Ishikawa (cell line): ENCODE results near the gene USP32.

ENCODE experiments used
- CEBPB ChIP-seq: IDR thresholded peaks from 2 replicates; pipeline ENCODE4 v1.6.1; 2012
- CREB1 ChIP-seq: IDR thresholded peaks from 2 replicates; pipeline ENCODE4 v1.6.1; 2012; ENCODE audit warnings: low read depth
- EGR1 ChIP-seq: IDR thresholded peaks from 2 replicates; pipeline ENCODE4 v1.6.1; 2012
- EP300 ChIP-seq: IDR thresholded peaks from 2 replicates; pipeline ENCODE4 v1.6.1; 2012; ENCODE audit warnings: borderline replicate concordance
- FOXM1 ChIP-seq: IDR thresholded peaks from 2 replicates; pipeline ENCODE4 v1.6.1; 2012; ENCODE audit warnings: low read depth, borderline replicate concordance
- MAX ChIP-seq: IDR thresholded peaks from 2 replicates; pipeline ENCODE4 v1.6.1; 2012
- NFIC ChIP-seq: IDR thresholded peaks from 2 replicates; pipeline ENCODE4 v1.6.1; 2012
- RAD21 ChIP-seq: IDR thresholded peaks from 2 replicates; pipeline ENCODE4 v1.6.1; 2012; ENCODE audit warnings: low read depth
- REST ChIP-seq: IDR thresholded peaks from 2 replicates; pipeline ENCODE4 v1.6.1; 2012; ENCODE audit warnings: low read depth, mild to moderate bottlenecking
- TAF1 ChIP-seq: IDR thresholded peaks from 2 replicates; pipeline ENCODE4 v1.6.1; 2012; ENCODE audit warnings: low read depth, mild to moderate bottlenecking
- TCF12 ChIP-seq: IDR thresholded peaks from 2 replicates; pipeline ENCODE4 v1.6.1; 2012; ENCODE audit warnings: low read depth
- TEAD4 ChIP-seq: IDR thresholded peaks from 2 replicates; pipeline ENCODE4 v1.6.1; 2012
- USF1 ChIP-seq: IDR thresholded peaks from 2 replicates; pipeline ENCODE4 v1.6.1; 2012
- YY1 ChIP-seq: IDR thresholded peaks from 2 replicates; pipeline ENCODE4 v1.6.1; 2012; ENCODE audit warnings: low read depth
- ZBTB7A ChIP-seq: IDR thresholded peaks from 2 replicates; pipeline ENCODE4 v1.6.1; 2012; ENCODE audit warnings: low read depth

USP32 gene

GRCh38 chr17:60229188-60229802, 162.6 kb downstream of the USP32 start:
- TF ChIP-seq RAD21 (peak; percentile 27; the same call in 1 of the 2 replicates), EGR1 (no peak)

- TF ChIP-seq ZBTB7A (no peak), TAF1 (no peak)
These were observed 167.9 kb downstream of the USP32 start for GRCh38 chr17:60224064-60224463.

GRCh38 chr17:60223456-60223855, 168.5 kb downstream of the USP32 start:
- TF ChIP-seq EP300 (no peak), TEAD4 (no peak), YY1 (no peak), TCF12 (no peak), CEBPB (no peak), MAX (no peak), CREB1 (no peak), REST (no peak), ZBTB7A (no peak), EGR1 (no peak), TAF1 (no peak), FOXM1 (no peak), RAD21 (no peak), USF1 (no peak), NFIC (no peak)

GRCh38 chr17:60193482-60193881, 198.5 kb downstream of the USP32 start:
- TF ChIP-seq CREB1: no peak
- no peak for TF ChIP-seq MAX
- TF ChIP-seq TEAD4: no peak
- TF ChIP-seq USF1: no peak
- no peak for TF ChIP-seq FOXM1
- TF ChIP-seq RAD21: no peak
- TF ChIP-seq EP300: no peak

GRCh38 chr17:60188759-60189158, 203.2 kb downstream of the USP32 start:
- TF ChIP-seq TAF1 (no peak), EP300 (no peak), TEAD4 (no peak), REST (no peak), FOXM1 (no peak), CREB1 (no peak), EGR1 (no peak), NFIC (no peak), MAX (no peak), USF1 (no peak), RAD21 (no peak), YY1 (no peak)

GRCh38 chr17:60174767-60175166, 217.2 kb downstream of the USP32 start:
- TF ChIP-seq RAD21: peak; percentile 11; the same call in 1 of the 2 replicates

- no peak for TF ChIP-seq CEBPB
- no peak for TF ChIP-seq YY1
- TF ChIP-seq CREB1: no peak
- TF ChIP-seq ZBTB7A: no peak
- no peak for TF ChIP-seq FOXM1
- TF ChIP-seq USF1: no peak
- no peak for TF ChIP-seq TAF1
These were observed 217.9 kb downstream of the USP32 start for GRCh38 chr17:60174035-60174434.
